GM06990 (cell line): ENCODE measurements around the gene SHLD1.
"Not testable (repeated sequence)": the region's sequence is repeated elsewhere in the genome, so short reads cannot be mapped to it uniquely, and the experiment has no call there.

ENCODE experiments used
- DNase-seq: peaks from one replicate; pipeline ENCODE4 v3.0.0-alpha.2; 2011; ENCODE audit not compliant: insufficient read length; ENCODE audit errors: extremely low read depth
- H3K27me3 ChIP-seq: replicated peaks from 2 replicates; pipeline ENCODE4 v1.6.0; 2011; ENCODE audit warnings: low read length; ENCODE audit not compliant: control insufficient read depth, insufficient read depth
- H3K36me3 ChIP-seq: 2 replicates; pipeline ENCODE4 v1.5.1; 2011; ENCODE audit warnings: low read length; ENCODE audit not compliant: control insufficient read depth, insufficient read depth
- H3K4me3 ChIP-seq: replicated peaks from 2 replicates; pipeline ENCODE4 v1.5.1; 2011; ENCODE audit warnings: low read depth, mild to moderate bottlenecking, control low read depth, low read length
- CTCF ChIP-seq: IDR thresholded peaks from 2 replicates; pipeline ENCODE4 v1.5.1; 2011; ENCODE audit warnings: low read length, control low read depth, mild to moderate bottlenecking, inconsistent platforms; ENCODE audit not compliant: insufficient read depth, poor library complexity, severe bottlenecking

Gene SHLD1

GRCh38 chr20:5796331-5797040, 46.3 kb downstream of the SHLD1 start:
- H3K36me3 ChIP-seq, result no peaks in the 10 kb centered on the region
- H3K4me3 ChIP-seq, result no peak overlapping the region
- no peak for TF ChIP-seq CTCF
- no peaks in the 10 kb centered on the region for H3K27me3 ChIP-seq
- no peak for DNase-seq

DNA sequence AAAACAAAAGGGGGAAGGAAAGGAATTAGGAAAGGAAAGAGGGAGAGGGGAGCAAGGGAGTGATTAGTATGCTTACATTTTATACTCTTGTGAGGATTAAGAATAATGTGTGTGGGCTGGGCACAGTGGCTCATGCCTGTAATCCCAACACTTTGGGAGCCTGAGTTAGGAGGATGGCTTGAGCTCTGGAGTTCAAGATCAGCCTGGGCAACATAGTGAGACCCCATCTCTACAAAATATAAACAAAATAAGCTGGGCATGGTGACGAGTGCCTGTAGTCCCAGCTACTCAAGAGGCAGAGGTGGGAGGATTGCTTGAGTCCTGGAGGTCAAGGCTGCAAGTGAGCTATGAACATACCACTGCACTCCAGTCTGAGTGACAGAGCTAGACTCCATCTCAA, 47.0 kb downstream of the SHLD1 start:
- TF ChIP-seq CTCF, result no peak
- no peaks in the 10 kb centered on the region for H3K36me3 ChIP-seq
- H3K4me3 ChIP-seq, result no peak overlapping the region

GRCh38 chr20:5797843-5798462, 47.8 kb downstream of the SHLD1 start:
- peak; percentile 88 for DNase-seq
- no peaks in the 10 kb centered on the region for H3K36me3 ChIP-seq
- TF ChIP-seq CTCF, result no peak
- H3K27me3 ChIP-seq, result no peaks in the 10 kb centered on the region
- H3K4me3 ChIP-seq, result no peak overlapping the region

More for the DNA sequence above, 47.0 kb downstream of the SHLD1 start:
- DNase-seq, result no peak
- H3K27me3 ChIP-seq, result no peaks in the 10 kb centered on the region

- H3K36me3 ChIP-seq, H3K27me3 ChIP-seq, H3K4me3 ChIP-seq, DNase-seq: not testable (repeated sequence)
Measured at GRCh38 chr20:5803754-5804303, 53.6 kb downstream of the SHLD1 start.

DNA sequence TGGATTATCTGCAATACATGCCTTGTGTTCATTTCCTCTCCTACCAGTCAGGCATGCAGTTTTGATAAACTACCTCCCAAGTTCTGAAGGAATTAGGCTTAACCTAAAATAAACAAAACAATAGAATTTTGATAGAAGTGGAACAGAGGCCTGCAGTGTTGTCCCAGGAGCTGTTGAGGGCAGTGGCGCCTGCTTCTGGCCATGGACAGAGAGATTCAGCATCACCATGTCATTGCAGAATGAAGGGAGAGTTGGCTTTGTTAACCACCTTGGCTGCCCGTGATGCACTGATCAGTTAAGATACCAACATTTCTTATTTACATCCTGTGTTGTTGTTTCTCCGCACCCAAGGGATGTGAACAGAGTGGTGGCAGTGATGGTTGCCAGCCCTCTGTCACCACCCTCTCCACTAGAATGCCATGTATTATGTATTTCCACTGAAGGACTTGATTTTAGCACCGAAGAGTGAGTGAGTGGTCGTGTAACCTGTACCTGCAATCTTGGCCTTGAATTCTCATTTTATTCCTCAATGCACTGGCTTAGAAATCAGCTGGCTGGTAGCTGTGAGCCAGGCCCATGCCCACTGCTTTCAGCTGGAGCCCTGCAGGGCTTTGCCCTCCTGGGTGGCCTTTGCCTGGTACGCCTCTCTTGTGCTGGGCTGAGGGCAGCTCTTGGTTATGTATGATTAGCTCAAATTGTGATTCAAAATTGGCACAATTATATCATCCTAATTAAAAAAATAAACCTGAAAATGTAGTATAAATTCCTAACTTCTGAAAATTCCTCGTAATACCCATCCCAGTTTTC, 56.5 kb downstream of the SHLD1 start:
- TF ChIP-seq CTCF, result no peak
- H3K36me3 ChIP-seq, result no peaks in the 10 kb centered on the region
- DNase-seq, result no peak
- H3K4me3 ChIP-seq, result no peak overlapping the region
- no peaks in the 10 kb centered on the region for H3K27me3 ChIP-seq

- H3K36me3 ChIP-seq, result no peaks in the 10 kb centered on the region
- no peak for DNase-seq
- no peak for TF ChIP-seq CTCF
- no peaks in the 10 kb centered on the region for H3K27me3 ChIP-seq
- H3K4me3 ChIP-seq, result no peak overlapping the region
Measured at GRCh38 chr20:5807431-5807830, 57.2 kb downstream of the SHLD1 start.
